Stimulated activated CD4-positive, alpha-beta T cell treated with anti-CD3 and anti-CD28 coated beads, Interleukin-15, amount 100 ng/mL, for 24 hours (primary cell): ENCODE measurements around the gene TSHZ2.
"Not testable (repeated sequence)": the region's sequence is repeated elsewhere in the genome, so short reads cannot be mapped to it uniquely, and the experiment has no call there.

Source experiments
- DNase-seq: peaks from one replicate; pipeline ENCODE4 v3.0.0-alpha.2; 2020

Gene TSHZ2

DNA sequence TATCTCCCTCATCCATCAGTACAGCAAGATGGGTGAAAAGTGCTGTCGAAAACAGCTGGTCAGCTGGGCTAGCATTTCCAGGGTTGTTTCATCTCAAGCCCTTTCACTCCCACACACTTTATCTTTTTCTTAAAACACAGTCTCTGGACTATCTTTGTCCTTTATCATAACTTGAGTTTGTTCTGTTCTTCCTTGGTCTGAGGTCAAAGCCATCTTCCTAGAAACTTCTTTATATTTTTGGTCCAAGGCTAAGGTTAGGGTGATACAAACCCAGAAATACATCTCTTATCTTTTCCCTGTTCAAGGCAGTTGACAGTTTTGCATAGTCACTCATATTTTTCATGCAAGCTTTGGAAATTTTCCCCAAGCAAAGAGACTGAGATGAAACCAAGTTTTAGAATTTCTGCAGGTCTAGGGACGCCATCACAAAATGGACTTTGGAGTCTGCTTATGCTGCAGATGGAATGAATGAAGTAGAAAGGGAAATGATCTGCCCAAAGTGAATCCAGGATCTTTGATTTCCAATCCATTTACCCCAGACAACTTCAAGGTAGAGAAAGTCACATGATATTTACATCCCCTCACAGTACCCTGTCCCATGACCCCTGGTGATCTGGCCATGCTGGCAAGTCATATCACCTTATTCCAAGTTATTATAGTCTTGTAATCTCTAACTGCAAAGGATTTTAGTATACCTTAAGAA, 324.4 kb downstream of the TSHZ2 start:
- DNase-seq = no peak

DNA sequence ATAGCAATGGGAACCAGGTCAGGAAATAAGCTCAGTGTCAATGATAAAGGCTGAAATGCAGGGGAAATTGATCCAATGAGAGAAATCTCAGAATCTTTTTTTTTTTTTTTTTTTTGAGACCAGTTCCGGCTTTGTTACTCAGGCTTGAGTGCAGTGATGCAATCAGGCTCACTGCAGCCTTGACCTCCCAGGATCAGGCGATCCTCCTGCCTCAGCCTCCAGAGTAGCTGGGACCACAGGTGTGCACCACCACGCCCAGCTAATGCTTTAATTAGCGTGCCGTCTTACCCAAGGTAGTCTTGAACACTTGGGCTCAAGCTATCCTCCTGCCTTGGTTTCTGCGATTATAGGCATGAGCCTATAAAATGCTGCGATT, 325.0 kb downstream of the TSHZ2 start:
- no peak for DNase-seq

DNA sequence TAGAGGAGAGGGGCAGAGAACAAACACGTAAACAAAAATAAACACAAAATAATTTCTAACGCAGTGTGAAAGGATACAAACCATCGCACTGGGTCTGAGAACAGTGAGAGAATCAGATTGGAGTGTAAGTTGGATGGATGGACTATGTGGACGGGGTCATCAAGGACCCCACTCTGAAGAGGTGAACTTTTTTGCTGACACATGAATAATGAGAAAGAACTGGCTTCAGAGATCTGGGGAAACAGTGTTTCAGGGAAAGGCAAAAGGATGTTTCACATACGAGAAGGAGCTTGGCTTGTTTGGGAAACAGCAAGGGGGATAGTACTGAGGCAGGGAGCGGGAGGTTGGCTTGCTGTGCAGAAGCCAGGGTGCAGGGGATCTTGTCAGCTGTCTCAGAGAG, 326.1 kb downstream of the TSHZ2 start:
- DNase-seq = no peak

DNA sequence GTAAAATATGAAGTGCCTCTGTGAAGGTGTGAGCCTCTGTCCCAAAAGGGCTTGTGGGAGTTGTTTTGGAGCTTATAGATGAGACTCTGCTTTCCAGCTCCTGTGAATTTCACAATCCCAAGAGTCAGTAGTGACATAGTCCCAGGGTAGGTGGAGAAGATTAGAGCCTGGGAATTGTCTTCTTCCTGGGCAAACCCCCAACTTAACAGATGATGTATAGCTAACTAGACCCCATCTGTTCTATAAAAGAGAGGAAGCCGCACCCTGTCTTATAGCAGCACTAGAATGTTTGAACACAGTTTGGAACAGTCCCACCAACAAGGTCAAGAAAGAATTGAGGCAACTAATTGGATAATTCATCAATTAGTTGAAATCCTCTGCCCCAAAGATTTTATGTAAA, 326.8 kb downstream of the TSHZ2 start:
- DNase-seq = no peak

DNA sequence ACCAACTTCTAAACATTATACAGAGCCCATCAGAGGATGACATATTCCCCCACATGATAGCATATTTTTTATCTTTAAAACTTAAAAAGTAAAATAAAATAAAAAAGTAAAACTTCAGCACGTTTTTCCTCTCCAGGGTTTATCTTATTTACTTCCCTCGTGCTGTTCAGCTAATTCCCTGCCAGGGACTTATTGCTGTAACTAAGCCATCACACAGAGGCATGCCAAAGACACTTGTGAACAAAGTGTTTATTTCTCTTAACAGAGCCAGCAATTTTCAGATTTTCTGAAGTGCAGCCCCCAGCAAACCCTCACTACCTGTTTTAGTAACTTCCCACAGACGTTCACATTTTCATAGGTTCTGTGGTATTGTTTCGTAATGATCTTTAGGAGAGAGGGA, 327.7 kb downstream of the TSHZ2 start:
- DNase-seq = no peak

DNA sequence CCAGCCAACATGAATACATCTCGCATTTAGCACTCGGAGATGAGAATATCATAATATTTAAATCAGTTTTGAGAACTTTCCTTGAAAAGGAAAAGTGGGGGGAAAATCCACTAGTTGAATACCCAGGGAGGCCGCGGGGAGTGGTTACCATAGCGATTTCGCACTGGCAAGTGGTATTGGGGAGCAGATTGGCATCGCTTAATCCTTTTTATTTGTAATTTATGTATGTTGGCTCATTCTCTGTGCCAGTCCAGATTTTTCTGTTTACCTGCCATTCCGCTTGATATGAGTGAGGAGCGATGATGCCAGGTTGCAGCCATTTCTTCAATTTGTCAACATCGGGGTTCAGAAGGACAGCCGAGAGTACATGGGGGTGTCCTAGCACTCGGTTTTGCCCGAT, 329.7 kb downstream of the TSHZ2 start:
- no peak for DNase-seq

DNA sequence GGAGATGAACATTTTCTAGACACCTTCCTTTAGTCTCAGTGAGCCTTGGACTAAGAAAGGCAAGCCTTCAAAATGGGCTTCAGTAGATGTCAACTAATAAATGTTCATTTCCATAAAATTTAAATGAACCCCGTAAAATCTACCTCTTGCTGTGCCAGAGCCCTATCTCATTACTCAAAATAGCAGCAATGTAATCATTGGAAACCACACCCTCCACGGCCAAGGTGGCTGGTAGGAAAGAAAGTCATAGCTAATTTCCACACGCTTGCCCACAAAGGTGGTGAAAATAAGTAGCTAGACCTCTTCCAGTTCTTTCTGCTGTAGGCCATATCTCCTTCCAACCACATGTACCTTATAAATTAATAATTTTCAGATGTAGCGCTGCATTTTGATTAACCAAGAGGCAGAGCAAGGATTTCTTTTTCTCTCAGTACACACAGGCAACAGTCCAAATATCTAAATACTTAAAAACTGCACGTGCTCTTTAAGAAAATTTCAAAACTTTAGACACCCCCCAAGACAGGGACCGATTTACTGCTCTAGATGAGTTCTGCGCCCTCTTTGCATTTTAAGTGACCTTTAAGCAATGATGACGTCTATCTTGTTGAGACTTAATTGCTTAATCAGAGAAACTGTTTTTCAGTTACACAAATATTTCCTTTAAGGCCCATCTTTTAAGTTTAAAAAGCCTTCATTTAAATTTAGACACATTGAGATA, 330.7 kb downstream of the TSHZ2 start:
- DNase-seq = no peak

DNA sequence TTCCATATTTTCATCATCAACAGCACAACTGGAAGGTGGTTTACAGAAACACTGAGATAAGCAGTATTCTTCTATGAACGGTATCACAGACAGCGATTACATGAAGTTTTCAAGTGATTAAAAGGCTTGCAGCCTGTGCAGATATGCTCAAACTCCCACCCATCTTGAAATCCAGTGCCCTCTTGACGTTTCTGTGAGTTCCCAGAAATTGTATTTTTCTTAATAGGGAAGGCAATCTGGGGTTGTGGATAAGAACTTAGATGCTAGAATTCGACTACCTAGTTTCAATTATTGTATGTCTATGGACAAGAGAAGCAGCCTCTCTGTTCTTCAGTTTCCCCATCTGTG, 331.2 kb downstream of the TSHZ2 start:
- DNase-seq = no peak

DNA sequence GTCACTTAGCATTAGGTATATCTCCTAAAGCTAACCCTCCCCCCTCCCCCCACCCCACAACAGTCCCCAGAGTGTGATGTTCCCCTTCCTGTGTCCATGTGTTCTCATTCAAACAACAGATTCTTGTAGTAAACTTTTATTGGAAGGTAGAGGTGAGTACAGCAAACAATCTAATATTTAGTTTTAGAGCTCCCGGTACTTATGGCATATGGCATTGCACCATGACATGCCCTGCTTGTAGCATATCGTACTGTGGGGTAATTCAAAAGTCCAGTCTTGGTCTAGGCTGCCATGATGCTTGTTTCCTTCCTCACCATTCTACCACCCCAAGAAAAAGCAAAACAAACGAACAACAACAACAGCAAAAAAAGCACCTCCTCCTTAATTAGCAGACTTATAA, 332.0 kb downstream of the TSHZ2 start:
- DNase-seq = no peak

DNA sequence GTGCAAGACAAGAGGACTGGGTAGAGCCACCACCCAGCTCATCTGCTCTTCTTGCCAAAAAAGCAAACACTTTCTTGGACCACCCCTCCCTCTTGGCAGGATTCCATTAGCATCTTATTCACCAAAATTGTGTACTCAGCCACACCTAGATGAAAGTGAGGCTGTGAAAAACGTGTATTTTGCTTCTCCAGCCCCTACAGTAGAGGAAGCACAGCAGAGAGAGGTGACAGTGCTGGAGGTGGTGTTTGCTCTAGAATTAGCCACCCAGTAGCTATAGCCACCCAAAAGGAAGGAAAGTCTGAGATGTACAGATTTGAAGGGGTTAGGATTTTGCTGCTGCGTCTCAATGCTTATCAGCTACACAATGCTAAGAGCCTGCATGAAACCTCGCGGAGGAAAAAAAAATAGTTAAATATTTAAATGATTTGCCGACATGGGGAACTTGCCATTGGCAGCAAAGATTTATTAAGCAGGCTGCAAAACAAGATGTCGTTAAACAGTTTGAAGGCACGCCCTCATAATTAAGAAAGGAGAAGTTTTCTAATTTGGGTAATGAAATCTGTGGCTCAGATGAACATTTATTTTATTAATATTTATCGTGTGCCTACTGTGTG, 334.1 kb downstream of the TSHZ2 start:
- DNase-seq = no peak

DNA sequence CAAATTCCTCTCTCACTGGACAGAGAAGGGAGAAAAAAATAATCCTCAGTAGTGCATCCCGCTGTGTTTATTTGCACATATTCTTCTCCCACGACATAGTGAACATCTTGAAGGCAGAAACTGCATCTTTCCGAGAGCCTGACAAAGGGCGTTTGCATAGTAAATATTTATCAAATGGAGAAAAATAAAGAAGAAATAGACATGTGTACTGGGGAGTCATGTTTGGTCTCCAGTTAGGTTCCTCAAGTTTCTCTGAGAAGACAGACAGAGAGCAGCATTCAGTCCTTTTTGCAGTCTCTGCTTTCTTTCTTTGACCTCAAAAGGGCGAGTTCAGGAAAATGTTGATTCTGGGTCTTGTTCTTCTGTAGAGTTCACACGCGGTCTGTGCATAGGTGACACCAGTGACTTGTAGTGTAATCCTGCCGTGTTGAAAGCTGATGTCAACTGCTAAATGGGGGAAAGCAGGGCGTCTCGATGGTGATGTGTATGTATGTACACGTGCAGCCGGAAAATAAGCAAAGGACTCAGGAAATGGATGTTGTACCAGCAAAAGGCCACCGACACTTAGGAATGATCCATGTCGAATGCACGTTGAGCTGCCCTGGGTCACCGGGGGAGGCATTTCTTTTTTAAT, 335.9 kb downstream of the TSHZ2 start:
- DNase-seq = no peak

DNA sequence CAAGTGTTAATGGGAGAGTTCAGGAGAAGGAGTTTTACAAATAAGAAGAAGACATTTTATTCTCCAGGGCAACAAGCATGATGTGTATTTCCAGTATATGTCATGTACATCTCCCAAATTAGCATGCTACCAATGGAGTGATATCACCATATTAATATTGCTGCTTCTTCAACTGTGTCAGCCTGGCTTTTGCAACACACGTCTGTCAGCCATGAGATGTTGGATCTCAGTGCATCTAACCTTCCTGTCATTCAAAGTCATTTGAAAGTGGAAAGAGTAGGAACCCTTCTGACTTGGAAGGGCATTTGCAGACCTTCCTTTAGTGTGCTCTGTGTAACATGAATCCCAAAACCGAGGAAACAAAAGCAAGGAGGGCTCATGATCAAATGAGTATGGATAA, 337.4 kb downstream of the TSHZ2 start:
- DNase-seq = no peak

DNA sequence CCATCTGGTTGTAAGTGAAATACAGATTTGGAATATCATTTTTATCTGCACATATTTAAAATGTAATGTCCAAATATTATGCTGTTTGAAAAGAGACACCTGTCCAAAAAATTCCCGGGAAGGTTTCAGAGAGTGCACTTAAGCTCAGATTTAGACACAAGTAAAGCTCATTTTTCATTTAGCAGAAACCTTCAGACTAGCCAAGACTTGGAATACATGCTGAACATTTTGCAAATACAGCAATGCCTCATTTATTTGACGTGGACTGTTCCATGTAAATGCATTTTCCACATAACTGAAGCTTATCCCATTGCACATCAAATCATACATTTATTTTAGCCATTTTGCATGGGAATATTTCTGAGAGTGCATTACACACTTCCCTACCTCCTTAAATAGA, 340.8 kb downstream of the TSHZ2 start:
- DNase-seq = no peak

DNA sequence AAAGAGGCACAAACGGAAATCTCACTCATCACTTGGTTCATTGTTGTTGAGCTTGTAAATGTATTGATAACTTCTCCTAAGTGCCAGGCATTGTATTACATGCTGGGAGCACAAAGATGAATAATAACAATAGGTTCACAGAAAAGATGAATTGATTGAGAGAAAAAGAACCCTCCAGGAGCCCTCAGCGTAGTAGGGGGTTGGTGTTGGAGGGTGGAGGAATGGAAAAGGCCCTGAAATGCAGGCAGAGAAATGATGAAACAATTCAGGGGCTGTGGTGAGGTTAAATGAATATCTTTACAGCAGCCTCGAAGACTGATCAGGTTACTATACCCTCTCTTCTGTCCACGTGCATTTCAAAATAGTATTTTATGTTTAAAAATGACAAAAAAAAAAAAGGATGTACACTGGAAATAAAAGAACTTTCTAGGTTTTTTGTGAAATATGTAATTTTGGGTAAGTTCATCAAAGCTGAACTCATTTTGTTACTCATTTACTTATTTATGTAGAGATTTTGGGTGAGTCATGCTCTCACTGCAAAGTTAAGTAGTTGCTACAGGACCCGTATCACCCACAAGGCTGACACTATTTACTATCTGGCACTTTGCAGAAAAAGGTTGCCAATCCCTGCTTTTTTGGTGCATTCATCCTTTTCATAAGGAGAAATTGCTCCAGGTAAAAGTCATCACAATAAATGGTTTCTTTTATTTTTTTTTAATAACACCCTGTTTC, 344.2 kb downstream of the TSHZ2 start:
- DNase-seq = no peak

DNA sequence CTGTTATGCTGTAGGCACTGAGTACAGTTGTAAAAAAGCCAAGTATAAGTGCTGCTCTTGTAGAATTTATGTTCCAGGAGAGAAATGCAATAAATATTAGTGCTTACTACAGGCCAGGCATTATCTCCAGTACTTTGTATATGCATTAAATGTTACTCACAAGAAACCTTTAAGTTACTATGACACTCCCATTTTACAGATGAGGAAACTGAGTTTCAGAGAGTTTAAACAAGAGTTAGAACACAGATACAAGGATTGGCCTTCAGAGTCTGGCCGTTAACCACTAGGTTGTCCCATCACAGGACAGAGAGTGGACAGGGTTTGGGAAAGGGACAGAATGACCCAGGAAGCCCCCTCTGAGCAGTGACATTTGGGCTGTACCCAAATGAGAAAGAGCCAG, 347.0 kb downstream of the TSHZ2 start:
- no peak for DNase-seq

DNA sequence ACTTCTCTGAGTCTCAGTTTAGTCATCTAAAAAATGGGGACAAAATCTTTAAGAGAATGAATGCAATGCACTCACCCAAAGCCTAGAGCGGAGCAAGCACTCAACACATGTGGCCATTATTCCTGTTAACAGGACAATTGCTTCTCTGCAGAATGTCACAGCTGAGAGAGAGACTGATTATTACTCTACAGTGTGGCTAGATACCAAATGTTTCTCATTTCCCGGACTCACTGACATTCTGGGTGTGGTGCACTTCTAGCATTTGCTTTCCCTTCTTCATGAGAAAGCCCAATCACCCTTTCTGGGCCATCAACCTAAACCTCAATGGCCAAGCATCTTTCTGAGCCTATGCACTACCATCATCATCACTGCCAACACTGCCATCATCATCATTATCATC, 347.6 kb downstream of the TSHZ2 start:
- DNase-seq = no peak

DNA sequence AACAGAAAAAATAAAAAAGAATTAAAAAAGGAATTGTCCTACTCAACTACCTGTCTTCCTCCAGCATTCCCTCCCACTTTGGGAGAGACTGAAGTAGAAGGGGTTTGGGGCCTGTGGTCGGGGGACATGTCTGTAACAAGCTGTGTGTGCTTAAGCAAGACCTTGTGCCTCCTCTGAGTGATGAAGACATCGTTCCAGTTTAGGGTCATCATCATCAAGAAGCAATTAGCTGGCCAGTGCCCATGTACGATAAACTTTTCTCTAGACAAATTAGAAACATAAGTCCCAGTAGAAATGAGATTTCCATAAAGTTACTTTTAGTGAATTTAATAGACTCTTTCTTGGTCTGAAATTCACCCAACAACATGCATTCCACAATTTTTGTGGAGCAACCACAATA, 348.5 kb downstream of the TSHZ2 start:
- DNase-seq = no peak

DNA sequence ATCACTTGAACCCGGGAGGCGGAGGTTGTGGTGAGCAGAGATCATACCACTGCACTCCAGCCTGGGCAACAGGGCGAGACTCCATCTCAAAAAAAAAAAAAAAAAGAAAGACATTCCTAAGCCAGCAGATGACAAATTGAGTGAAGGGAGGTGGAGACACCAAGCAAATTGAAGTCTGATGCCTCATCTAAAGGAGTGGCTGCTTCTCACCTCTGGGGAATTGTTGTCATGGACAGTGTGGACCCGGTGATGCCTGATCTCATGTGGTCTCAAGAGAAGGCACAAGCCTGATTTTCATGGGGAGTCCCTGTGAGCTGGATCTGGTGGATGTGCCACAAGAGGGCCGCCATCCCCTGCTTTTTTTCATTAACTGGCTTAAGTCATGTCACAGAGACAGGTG, 349.4 kb downstream of the TSHZ2 start:
- no peak for DNase-seq

DNA sequence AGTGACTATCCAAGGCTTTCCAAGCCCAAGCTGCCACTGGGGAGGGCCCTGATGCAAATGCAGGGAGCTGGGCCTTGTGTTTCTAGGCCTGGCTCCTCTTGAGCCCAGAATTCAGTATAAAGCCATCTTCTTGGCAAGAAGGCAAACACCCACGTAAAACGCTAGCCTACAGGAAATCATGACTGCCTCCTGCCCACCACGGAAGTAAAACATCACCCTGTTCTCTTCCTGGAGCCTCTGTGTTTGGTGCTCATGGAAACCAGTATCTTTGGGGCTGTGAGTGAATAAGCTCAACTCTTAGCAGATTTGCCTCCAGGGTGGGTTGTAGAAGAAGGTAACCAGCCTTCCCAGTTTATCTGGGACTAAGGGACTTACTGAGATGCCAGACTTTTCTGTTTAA, 350.5 kb downstream of the TSHZ2 start:
- peak; percentile 32 for DNase-seq

DNA sequence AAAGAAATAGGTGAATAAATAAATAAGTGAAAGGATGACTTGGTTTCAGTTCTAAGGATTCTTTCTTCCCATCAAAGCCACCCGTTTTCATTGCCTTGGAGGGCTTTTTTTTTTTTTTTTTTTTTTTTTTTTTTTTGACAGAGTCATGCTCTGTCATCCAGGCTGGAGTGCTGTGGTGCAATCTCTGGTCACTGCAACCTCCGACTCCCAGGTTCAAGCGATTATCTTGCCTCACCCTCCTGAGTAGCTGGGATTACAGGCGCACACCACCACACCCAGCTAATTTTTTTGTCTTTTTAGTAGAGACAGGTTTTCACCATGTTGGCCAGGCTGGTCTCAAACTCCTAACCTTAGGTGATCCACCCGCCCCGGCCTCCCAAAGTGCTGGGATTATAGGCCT, 351.3 kb downstream of the TSHZ2 start:
- DNase-seq = not testable (repeated sequence)

DNA sequence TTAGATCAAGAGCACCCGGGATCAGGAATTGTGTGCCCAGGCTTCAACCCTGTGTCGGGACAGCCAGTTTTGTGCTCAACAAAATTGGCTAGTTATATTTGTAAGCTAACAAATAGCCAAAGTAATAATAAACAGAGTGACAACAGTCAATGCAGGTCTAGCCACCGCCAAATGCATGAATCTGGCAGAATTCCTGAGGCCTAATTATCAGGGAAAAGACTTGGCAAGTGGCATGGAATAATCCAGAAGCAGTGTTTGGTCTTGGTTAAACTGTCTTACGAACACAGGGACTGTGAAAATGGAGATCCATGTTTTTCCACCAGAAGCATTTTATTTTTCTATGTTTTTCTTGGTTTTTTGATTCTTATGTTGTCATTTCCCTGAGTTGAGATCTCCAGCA, 352.7 kb downstream of the TSHZ2 start:
- no peak for DNase-seq

DNA sequence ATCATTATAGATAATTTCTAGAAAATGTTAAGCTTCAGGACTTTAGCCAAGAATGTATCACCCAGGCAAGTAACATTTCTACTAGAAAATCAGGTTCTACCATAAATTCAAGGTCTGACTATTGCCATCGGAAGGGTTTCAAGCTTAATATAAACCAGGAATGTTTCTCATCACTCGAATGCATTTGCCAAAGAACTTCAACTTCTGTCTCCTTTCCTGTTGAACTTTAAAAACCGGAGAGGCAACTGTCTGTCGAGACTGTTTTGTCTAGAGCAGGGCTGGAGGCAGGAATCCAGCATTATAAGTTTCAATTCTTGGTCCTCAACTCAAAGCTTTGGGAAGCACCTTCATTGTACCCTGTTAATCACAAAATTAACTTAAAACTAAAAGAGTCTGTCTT, 356.8 kb downstream of the TSHZ2 start:
- DNase-seq = no peak

DNA sequence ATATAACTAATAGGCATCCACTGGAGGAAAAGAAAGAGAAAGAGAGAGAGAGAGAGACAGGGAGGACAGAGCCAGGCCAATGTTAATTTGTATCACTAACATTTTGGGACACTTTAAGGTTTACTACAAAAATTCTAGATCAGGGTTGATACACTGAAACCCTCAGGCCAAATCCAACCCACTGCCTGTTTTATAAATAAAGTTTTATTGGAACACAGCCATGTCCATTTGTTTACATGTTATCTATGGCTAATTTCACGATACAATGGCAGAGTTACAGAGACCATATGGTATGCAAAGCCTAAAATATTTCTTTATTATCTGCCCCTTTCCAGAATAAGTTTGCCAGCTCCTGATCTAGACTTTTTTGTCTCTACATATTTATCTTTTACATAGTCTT, 357.6 kb downstream of the TSHZ2 start:
- DNase-seq = no peak
